ENCODE results near the gene CFAP91.

Gene CFAP91

DNA sequence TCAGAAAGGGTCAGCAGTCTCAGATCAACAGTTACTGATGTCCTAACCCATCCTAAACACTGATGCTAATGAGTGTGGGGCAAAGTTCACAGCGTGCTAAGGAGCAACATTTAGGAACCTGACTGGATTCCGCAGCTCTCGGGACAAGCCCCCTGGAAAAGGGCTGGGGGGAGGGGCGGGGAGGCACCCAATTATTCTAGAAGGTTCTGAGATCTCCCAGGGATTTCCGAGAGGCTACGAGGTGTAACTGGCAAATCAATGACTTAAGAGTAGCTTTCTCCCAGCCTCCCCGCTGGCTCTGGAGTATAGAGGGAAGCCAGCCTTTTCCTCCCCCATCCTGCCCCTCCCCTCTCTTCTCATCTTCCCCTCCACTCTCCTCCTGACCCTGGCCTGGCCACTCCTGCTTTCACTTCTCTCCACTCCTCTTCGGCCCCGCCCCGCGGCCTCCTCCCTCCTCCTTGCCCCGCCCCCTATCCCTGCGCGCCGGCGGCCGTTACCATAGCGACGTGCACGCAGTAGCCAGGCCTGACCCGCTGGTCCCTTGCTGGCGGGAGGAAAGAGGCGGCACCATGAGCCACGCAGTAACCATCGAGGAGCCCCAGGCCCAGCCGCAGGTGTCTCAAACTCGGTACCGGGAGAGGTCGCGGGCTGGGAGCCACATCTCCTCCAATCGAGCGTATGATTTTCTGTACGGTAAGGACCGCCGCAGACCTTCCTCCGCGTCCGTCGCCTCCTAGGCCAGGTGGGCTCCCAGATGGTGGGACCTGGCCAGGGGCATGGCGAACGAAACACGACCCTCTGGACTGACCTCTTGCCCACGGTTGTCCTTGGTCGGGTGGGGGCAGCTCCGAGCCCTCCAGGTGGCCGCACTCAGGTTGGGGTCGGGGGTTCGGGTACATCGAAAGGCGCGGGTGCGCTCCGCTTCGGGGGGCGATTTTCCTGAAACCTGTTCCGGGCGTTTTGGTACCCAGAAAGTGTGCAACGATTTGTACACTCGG lies at the start of gene CFAP91:
TSS of gene CFAP91 (plus strand) at position 493 of the 998 bp plus-strand sequence. CDS start at position 570, 77 bp downstream.
- peak; percentile 65 to 80 for DNase-seq (ENCODE audit: low read depth in 2 of 2)

DNA sequence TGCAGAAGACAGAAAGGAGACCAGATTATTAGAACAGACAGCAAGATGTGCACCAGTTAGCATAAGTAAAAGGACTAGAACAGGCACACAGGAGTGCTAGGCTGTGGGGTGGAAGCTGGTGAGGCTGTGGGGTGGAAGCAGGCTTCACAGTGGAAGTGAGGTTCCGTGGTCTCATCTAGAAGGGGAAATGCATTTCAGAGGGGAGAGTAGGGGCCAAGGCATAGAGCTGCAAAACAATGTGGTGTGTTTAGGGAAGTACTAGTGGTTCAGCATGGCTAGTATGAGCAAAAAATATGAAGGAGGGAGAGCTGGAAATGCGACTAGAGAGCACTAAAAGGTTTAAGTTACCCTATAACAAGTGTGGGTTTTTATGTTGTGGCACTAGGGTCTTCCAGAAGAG lies 48.9 kb upstream of the CFAP91 start:
- no peak for DNase-seq (ENCODE audit: low read depth in 2 of 2)

DNA sequence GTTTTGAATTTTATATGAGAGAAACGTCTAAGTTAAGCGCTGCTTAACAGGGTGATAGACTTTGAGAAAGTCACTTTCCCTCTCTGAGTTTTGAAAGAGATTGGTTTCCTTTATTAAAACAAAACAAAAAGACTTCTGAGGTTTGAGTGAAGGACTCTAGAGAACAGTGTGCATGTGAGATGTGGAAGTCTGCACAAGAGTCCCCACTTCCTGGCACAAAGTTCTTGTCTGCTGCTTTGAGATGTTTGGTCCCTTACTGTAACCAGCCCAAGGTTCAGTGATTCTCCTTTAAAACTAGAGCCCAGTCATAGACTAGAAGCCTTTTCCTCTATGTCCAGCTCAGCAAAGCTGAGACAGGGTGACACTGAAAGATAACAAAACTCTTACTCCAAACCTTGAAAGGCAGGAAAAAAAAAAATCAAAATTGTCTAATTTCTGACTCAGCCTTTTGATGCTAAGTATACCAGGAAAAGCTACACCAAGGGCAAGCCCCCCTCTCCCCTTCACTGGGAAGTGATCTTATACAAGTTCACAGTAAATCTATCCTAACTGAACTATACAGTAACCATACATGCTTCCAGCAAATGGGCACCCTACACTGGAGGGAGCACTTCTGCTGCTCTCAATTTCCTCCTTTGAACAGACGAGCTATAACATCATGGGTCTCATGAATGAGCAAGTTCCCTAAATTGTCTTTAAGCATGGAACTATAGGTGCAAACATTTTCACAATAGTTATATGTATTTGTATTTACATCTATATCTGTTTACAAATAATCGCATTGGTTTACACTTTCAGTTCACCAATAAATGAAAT lies 44.7 kb upstream of the CFAP91 start:
- no peak for DNase-seq (ENCODE audit: low read depth in 2 of 2)

DNA sequence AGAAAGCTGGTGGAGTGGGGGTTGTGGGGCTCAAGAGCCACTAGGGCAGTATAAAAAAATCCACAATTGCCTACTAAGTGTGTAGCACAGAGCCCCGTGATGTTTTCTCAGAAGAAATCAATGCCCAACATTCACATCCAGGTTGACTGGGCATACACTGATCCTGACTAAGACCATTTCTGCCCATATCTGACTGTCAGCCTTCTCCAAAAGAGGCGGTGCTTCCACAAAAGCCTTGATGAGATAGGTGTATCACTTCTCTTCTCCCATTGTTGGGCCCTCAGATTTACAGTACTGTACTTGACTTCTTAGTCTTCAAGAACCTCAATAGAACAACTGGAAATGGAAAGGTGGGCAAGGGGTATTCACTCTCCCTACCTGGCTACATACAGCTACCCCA lies 43.8 kb upstream of the CFAP91 start:
- no peak for DNase-seq (ENCODE audit: low read depth in 2 of 2)

DNA sequence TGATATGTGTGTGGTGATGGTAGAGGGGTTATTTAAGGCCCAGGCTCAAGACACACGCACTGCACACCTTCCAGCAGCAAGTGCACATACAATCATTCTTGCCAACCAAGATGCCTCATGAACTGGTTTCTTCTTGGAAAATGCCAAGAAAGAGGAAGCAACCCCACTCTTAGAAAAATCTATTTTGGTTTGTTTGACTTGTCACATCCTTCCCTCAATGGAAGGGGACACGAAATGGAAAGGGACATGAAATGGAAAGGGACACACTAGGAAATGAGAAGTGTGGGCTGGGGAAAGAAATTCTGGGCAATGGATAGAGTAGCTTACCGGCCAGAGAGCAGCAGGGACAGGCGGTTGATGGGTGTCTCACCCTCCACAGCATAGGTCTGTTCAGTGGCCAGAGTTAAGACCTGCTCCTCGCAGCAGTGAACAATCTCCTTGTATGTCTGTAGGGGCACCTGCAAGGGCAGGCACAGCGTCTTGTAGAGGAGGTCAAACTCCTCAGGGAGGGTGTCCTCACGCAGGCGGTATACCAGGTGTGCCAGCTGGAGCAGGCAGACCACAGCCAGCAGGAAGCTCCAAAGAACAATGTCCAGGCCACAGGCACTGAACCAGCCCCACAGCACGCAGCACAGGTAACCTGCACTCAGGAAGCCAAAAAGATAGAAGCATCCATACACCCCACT lies 43.1 kb upstream of the CFAP91 start:
- no peak for DNase-seq (ENCODE audit: low read depth in 2 of 2)

DNA sequence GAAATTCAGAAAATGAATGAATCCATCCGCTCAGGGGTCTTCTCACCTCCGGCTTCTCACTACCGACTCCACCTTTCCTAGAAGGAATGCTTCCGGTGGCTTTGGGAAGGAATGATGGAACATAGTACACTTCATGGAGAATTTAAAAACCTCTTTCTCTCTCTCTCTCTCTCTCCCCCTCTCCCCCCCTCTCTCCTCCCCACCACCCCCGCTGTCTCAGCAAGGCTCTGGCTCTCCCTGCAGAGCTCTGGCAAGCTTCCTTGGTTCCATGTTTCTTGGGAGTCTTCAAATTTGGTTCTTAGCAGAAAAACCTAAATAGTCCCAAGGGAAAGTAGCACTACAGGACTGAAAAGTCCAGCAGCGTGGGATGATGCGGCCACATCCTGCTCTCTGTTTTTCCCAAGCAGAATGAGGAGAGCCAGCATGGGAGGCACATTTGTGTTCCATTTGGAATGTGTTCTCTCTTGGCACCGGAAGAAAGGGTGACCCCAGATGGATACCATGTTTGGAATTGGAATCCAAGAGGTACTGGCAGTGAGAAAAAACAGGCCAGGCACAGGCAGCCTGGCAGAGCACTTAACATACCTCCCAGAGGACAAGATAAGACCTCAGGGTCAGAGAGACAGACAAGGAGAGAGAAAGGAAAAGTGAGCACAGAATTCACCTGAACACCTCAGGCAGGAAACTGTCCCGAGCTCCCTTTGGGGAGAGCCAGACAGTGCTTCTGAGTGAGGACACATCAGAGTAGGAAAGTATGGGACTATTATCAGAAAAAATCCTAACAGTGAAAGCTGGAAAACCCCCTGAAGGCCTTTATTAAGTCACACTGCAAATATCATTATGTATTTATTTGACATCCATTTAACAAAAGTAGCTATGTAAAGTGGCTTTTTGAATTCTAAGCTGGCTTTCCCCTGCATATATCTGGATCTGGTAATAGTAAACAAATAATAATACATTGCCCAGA lies 42.1 kb upstream of the CFAP91 start, which contains the start of gene POPDC2:
TSS of gene POPDC2 (minus strand) at position 116 of the 967 bp plus-strand sequence. CDS start 166 bp downstream, outside the sequence.
- DNase-seq (ENCODE audit: low read depth in 2 of 2), result no peak

DNA sequence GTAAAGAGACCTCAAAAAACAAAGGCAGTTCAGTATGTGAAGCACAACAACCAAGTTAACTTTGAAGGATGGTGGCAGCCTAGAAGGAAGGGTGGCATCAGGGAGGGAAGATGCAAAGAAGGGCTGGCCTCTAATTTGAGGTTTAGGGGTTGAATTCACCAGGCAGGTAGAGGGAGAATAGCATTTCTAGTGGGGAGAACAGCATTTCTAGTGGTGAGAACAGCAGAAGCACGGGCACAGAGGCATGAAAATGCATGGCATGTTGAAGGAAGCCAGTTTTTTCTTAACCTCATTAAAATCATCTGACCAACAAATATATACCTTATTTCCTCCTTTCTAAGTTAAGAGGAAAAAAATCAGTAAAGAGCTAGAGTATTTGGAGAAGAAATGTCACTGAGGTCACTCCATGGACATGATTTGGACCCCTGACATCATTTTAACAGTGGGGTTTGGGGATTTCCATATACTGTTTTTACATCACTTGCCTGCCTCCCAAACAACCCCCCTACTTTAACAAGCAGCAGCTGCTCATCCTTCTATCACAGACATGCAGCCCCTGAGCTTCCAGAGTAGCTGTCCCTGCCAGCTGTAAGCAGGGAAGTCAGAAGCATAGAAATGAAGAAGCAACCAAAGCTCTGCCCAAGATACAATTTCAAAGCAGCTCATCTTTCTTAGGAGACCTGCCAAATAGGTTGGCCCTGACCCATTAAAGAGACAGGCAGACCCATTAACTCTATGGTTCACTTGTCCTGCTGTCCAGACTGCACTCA lies 40.0 kb upstream of the CFAP91 start:
- DNase-seq (ENCODE audit: low read depth in 2 of 2), result no peak

DNA sequence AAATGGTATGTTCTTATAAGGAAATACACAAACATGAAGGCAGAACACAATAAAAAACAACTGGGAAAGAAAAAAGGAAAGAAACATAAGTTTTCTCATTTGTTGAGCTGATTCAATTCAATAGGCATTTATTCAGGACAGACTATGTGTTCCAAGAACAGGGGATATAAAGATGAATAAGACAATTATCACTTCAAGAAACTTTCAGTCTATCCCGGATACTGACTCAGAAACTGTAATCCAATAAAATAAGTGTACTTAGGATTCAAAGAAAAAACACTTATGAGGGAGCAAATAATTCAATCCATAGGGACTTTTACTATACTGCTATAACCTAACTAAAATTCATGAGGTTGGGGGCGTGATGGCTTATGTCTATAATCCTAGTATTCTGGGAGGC lies 38.9 kb upstream of the CFAP91 start:
- DNase-seq (ENCODE audit: low read depth in 2 of 2), result no peak

DNA sequence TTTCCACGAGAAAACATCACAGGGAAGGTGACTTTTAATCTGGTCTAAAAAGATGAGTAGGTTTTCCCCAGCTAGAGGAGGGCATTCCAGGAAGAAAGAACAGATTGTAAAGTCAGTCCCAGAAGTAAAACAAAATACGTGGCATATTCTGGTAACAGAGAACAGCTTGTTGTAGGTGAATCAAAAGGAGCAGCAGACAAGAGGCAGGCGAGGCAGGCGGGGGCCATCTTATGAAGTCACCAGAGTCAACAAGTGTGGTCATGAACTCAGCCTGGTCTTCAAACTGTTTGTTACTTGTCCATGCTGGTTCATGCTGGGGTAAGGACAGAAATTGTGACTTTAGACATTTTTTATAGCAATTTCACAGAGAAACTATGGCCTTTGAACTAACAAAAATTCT lies 38.5 kb upstream of the CFAP91 start:
- no peak for DNase-seq (ENCODE audit: low read depth in 2 of 2)

DNA sequence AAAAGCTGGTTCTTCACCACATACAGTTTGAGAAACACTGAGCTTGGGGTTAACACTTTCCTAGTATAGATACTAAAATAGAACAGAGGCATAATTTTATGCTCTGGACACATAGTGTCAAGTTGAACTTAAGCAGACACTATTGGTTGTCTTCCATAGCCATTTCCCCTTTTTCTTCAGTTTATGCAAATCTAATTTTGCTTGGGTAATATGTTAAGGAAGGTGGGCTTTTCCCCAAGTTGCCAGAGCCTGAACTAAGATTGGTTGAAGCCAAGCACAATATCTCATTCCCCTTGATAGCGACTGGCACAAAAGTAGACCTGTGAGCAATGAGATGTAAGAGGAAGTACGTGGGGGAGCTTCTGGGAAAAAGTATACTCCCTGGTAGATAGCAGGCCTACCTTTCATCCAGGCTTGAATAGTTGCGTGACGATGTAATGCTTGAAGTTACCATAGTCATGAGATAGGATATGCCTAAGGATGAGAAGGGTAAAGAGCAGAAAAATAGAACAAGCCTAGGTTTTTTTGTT lies 37.9 kb upstream of the CFAP91 start:
- DNase-seq (ENCODE audit: low read depth in 2 of 2), result no peak

DNA sequence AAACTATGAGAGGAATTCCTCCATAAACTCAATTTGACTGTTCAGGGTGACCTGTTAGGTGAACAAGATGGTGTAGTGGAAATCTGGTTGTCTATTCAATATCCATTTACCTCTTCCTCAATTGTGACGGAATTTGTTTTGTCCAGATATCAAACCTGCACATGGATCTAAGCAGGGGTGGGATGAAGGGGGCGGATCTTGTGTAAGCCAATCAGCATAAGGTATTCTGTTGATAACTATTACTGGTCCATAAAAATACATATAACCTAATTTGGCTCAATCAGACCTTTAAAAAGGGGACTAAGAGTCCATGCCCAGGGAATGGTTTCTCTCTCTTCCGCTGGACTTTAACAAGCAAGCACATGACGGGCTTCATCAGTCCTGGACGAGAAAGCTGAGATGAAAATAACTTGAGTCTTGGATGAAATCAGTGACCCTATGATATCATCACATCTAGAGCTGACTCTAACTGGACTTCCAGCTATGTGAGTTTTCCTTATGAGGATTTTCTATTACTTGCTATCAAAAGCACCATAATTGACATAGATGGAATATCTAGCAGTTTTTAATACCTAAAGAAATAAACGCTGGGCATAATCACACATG lies 36.8 kb upstream of the CFAP91 start:
- no peak for DNase-seq (ENCODE audit: low read depth in 2 of 2)

DNA sequence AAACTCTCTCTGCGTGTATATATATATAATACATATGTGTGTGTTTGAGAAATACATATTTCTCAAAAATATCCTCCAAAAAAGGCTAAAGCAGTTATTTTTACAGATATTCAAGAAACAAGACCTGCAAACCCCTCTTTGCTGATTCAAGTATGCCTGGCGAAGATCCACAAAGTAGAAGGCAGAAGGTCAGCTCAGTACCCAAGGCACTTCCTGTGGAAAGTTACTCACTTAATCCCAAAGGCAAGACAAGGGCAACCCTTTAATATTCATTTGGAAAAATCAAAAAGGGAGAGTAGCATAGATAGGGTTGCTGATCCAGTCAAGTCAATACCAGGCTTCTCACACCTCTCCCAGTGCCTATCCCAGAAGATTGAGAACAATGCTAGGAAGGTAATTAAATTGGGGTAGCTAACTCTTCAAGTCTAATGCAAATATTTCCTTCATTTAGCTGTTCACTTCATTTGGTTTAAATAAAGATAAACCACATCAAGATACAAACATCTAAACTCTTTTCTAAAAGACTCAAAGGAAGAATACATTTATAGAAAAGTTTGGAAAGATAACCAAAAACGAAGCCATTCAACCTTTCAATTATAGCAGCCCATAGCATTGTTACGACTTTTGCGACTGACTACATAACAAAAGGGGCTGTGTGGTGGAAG lies 32.8 kb upstream of the CFAP91 start:
- DNase-seq (ENCODE audit: low read depth in 2 of 2), result no peak

DNA sequence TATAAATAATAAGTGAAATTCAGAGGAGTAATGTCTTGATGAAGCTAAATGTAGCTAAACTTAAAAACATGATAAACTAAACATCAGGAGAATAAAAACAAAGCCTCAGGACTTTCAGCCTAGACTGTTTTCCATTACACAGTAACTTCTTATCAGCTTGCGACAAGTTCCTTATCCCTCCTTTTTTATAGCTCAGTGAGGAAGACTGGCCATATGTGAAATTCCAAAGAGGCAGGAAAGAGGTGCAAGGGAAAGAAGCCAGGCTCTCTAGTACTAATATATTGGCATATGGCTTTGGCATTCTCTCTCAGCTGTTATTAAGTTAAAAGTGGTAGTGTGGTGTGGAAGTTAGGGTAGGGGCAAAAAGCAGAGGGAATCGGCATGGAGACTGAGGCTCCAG lies 30.0 kb upstream of the CFAP91 start:
- no peak for DNase-seq (ENCODE audit: low read depth in 2 of 2)

DNA sequence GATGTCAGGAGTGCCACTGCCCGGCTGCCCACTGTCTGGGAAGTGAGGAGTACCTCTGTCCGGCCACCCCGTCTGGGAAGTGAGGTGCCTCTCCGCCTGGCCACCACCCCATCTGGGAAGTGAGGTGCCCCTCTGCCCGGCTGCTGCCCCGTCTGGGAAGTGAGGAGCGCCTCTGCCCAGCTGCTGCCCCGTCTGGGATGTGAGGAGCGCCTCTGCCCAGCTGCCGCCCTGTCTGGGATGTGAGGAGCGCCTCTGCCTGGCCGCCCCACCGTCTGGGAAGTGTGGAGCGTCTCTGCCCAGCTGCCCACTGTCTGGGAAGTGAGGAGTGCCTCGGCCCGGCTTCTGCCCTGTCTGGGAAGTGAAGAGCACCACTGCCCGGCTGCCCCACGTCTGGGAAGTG lies 28.9 kb upstream of the CFAP91 start:
- no peak for DNase-seq (ENCODE audit: low read depth in 2 of 2)

DNA sequence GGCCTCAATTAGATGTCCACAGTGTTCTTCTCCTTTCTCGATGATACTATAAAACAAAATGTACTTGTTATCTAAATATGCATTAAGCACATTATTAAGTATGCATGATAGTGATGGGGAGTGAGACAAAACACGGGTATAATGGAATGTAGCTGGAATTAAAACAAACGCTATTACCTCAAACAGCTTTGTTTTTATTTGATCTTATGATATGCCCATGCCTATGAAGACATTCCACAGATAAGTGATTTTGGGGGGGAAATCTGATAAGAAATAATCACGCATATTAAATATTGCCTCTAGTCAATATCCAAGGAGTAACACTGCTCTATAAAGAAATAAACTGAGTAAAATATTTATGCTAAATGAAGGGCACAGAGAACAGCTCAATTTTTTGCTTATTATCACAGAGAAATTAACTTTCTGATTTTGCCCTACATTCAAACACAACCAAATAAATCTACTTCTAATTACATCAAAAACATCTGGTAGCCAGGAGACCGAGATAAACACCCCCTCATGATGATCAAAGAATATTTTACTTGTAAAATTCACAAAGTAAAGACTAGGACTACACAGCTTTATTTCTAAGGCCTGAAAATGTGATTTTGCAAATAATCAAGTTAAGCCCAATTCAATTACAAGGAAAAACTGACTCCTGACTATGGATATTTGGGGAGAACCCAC lies 27.5 kb upstream of the CFAP91 start:
- DNase-seq (ENCODE audit: low read depth in 2 of 2), result no peak

DNA sequence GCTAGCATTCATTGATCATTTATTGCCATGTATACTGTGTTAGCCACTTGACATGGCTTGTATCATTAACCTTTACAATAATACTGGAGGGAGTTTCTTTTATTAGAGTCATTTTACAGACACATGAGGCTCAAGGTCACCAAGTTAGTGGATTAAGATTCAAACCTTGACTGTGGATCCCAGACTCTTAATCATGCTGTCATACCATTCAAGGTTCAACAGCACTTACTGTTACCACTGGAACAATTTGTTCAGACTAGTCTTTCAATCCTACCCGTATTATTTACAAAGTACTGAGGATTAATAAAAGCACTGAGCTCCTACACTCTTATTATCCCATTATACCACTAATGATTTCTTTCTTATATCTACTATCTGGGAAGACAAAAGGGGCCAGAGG lies 26.8 kb upstream of the CFAP91 start:
- no peak for DNase-seq (ENCODE audit: low read depth in 2 of 2)

DNA sequence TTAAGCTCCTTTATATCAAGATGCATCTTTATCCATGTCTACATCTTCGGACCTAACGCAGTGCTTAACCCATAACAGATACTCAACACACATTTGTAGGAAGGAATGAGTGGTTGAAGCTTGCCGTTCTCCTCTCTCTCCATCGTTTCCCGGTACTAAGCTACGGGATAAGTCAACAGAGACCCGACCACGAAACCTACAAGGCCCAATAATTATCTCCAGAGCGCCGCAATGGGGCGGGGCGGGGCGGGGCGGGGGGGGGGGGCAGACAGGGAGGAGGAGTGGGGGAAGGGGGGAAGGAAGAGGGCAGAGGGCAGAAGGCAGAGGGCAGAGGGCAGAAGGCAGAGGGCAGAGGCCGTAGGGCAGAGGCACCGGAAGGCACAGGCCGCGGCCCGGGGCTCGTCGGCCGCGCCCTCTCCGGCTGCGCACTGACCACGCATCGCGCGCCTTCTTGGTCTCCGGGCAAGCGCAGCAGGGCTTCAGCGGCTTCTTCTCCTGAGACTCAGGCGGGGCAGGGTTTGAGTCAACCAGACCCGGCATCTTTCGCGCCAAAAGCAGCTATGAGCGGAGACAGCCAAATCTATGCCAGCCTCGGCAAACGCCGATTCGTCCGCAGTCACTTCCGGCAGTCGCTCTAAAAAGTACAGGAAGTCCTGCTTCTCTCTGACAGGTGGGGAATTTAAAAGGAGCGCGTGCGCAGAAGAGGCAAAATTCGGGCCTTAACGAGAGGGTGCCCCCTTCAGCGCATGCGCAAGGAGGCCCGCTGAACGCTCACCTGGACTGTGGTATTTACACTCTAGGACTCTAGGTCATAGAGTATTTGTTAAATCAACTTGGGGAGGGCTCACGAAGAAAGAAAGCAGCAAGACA lies 25.8 kb upstream of the CFAP91 start, which contains the start of gene COX17:
TSS of gene COX17 (minus strand) at position 636 of the 870 bp plus-strand sequence. CDS start at position 540, 96 bp downstream.
- DNase-seq (ENCODE audit: low read depth in 2 of 2), result peak; percentile 93 to 96
